OCI-LY1 (cell line): Measurements from ENCODE around the gene CLOCK.

Experiments
- H2AFZ ChIP-seq: fragments of 200-600 bp; sonication (generic), shearing (Covaris generic); 2 replicates; pipeline ENCODE4 v1.6.0; 2014; ENCODE audit warnings: antibody characterized with exemption, mild to moderate bottlenecking, low read length
- H3F3A ChIP-seq: fragments of 200-600 bp; sonication (generic), shearing (Covaris generic); 2 replicates; pipeline ENCODE4 v1.6.0; 2014; ENCODE audit warnings: mild to moderate bottlenecking, antibody characterized with exemption, low read length, moderate library complexity; ENCODE audit not compliant: insufficient read depth
- H3K27ac ChIP-seq: fragments of 200-600 bp; sonication (generic); 2 replicates; pipeline ENCODE4 v1.5.1; 2014; ENCODE audit warnings: low read length, mixed run types, mild to moderate bottlenecking, low read depth; ENCODE audit not compliant: poor library complexity, severe bottlenecking
- H3K27me3 ChIP-seq: fragments of 200-600 bp; sonication (generic); 2 replicates; pipeline ENCODE4 v1.6.0; 2014; ENCODE audit warnings: antibody characterized with exemption, mild to moderate bottlenecking, low read length, moderate library complexity; ENCODE audit not compliant: insufficient read depth
- H3K36me3 ChIP-seq: fragments of 200-600 bp; sonication (generic); 2 replicates; pipeline ENCODE4 v1.6.1; 2014; ENCODE audit warnings: mild to moderate bottlenecking, antibody characterized with exemption, low read length, moderate library complexity, mixed read lengths; ENCODE audit not compliant: insufficient read depth
- H3K4me1 ChIP-seq: fragments of 200-600 bp; sonication (generic); 2 replicates; pipeline ENCODE4 v1.5.1; 2014; ENCODE audit warnings: mild to moderate bottlenecking, low read length, moderate library complexity; ENCODE audit not compliant: insufficient read depth, severe bottlenecking
- H3K4me2 ChIP-seq: fragments of 200-600 bp; sonication (generic), shearing (Covaris generic); 2 replicates; pipeline ENCODE4 v1.6.1; 2014; ENCODE audit warnings: low read length
- H3K4me3 ChIP-seq: fragments of 200-600 bp; sonication (generic); 2 replicates; pipeline ENCODE4 v1.5.1; 2014; ENCODE audit warnings: low read length, low read depth, mild to moderate bottlenecking, mixed read lengths; ENCODE audit not compliant: poor library complexity, severe bottlenecking
- H3K79me2 ChIP-seq: fragments of 200-600 bp; shearing (Covaris generic); 2 replicates; pipeline ENCODE4 v1.6.1; 2016; ENCODE audit warnings: mixed run types, low read length, mixed read lengths; ENCODE audit not compliant: insufficient read depth
- H3K9ac ChIP-seq: fragments of 200-600 bp; sonication (generic), shearing (Covaris generic); 2 replicates; pipeline ENCODE4 v1.6.1; 2014; ENCODE audit warnings: mild to moderate bottlenecking, low read length, mixed read lengths
- H3K9me2 ChIP-seq: fragments of 200-600 bp; sonication (generic), shearing (Covaris generic); 2 replicates; pipeline ENCODE4 v1.6.1; 2014; ENCODE audit warnings: low read depth, mild to moderate bottlenecking, low read length, mixed read lengths
- H3K9me3 ChIP-seq: fragments of 200-600 bp; shearing (Covaris generic); 2 replicates; pipeline ENCODE4 v1.6.1; 2014; ENCODE audit warnings: low read length, mixed read lengths
- H4K20me1 ChIP-seq: fragments of 200-600 bp; sonication (generic), shearing (Covaris generic); 2 replicates; pipeline ENCODE4 v1.6.0; 2016; ENCODE audit warnings: mild to moderate bottlenecking, low read length; ENCODE audit not compliant: insufficient read depth
- EZH2 ChIP-seq: fragments of 200-600 bp; sonication (generic), shearing (Covaris generic); IDR thresholded peaks from 2 replicates; pipeline ENCODE4 v1.8.0; 2017; ENCODE audit warnings: borderline replicate concordance, mixed run types, mild to moderate bottlenecking, antibody characterized with exemption, low read length, moderate library complexity, mixed read lengths
- TF ChIP-seq, protein P1 (sequence below): fragments of 200-600 bp; sonication (generic), shearing (Covaris generic); IDR thresholded peaks from 2 replicates; pipeline ENCODE4 v1.5.1; 2017; ENCODE audit warnings: mild to moderate bottlenecking, antibody characterized with exemption, low read length, moderate library complexity, mixed read lengths

Gene CLOCK

GRCh38 chr4:55571806-55572205 lies 25.1 kb upstream of the CLOCK start:
- H3F3A ChIP-seq, result no peaks in the 10 kb centered on the region
- H4K20me1 ChIP-seq, result no peaks in the 10 kb centered on the region
- H3K4me1 ChIP-seq, result no peaks in the 10 kb centered on the region
- H3K9me2 ChIP-seq, result no peaks in the 10 kb centered on the region
- H3K9me3 ChIP-seq, result no peaks in the 10 kb centered on the region
- no peak overlapping the region for H2AFZ ChIP-seq
- TF ChIP-seq, protein P1, sequence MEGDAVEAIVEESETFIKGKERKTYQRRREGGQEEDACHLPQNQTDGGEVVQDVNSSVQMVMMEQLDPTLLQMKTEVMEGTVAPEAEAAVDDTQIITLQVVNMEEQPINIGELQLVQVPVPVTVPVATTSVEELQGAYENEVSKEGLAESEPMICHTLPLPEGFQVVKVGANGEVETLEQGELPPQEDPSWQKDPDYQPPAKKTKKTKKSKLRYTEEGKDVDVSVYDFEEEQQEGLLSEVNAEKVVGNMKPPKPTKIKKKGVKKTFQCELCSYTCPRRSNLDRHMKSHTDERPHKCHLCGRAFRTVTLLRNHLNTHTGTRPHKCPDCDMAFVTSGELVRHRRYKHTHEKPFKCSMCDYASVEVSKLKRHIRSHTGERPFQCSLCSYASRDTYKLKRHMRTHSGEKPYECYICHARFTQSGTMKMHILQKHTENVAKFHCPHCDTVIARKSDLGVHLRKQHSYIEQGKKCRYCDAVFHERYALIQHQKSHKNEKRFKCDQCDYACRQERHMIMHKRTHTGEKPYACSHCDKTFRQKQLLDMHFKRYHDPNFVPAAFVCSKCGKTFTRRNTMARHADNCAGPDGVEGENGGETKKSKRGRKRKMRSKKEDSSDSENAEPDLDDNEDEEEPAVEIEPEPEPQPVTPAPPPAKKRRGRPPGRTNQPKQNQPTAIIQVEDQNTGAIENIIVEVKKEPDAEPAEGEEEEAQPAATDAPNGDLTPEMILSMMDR, result no peak
- no peak for TF ChIP-seq EZH2
- no peaks in the 10 kb centered on the region for H3K36me3 ChIP-seq
- H3K27me3 ChIP-seq, result no peaks in the 10 kb centered on the region
- no peak overlapping the region for H3K4me3 ChIP-seq
- no peaks in the 10 kb centered on the region for H3K79me2 ChIP-seq
- H3K4me2 ChIP-seq, result no peak overlapping the region
- H3K27ac ChIP-seq, result no peak overlapping the region
- no peak overlapping the region for H3K9ac ChIP-seq

GRCh38 chr4:55568905-55569504 lies 22.3 kb upstream of the CLOCK start:
- TF ChIP-seq, protein P1, result no peak
- no peak for TF ChIP-seq EZH2
- no peaks in the 10 kb centered on the region for H3F3A ChIP-seq
- no peaks in the 10 kb centered on the region for H4K20me1 ChIP-seq
- H2AFZ ChIP-seq, result no peak overlapping the region
- no peaks in the 10 kb centered on the region for H3K27me3 ChIP-seq
- no peaks in the 10 kb centered on the region for H3K9me3 ChIP-seq
- H3K4me1 ChIP-seq, result no peaks in the 10 kb centered on the region
- no peak overlapping the region for H3K4me2 ChIP-seq
- no peak overlapping the region for H3K9ac ChIP-seq
- no peaks in the 10 kb centered on the region for H3K36me3 ChIP-seq
- no peak overlapping the region for H3K4me3 ChIP-seq
- H3K27ac ChIP-seq, result no peak overlapping the region
- H3K9me2 ChIP-seq, result no peaks in the 10 kb centered on the region
- H3K79me2 ChIP-seq, result no peaks in the 10 kb centered on the region

DNA sequence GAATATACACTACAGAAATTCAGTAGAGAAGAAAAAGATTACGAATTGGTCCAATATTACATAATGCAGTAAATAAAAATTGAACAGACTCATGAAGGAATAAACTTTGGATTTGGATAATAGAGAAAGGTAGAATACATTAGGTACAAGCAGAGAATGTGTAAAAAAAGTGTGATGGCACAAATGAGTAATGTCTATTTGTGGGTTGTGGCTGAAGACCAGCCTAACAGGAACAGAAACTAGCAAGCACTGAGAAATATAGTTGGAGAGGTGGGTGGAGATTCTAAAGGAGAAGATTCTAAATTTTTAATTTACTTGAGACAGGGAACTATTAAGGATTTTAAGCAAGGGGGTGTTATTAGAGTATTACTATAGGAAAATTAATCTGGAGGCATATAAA lies 15.2 kb upstream of the CLOCK start:
- no peak overlapping the region for H3K4me3 ChIP-seq
- H3K27me3 ChIP-seq, result no peaks in the 10 kb centered on the region
- no peak overlapping the region for H3K27ac ChIP-seq
- H3K36me3 ChIP-seq, result no peaks in the 10 kb centered on the region
- no peak overlapping the region for H3K9ac ChIP-seq
- no peaks in the 10 kb centered on the region for H3K79me2 ChIP-seq
- no peaks in the 10 kb centered on the region for H3F3A ChIP-seq
- H3K4me2 ChIP-seq, result no peak overlapping the region
- no peaks in the 10 kb centered on the region for H3K4me1 ChIP-seq
- H3K9me3 ChIP-seq, result no peaks in the 10 kb centered on the region
- H2AFZ ChIP-seq, result no peak overlapping the region
- no peaks in the 10 kb centered on the region for H4K20me1 ChIP-seq
- no peaks in the 10 kb centered on the region for H3K9me2 ChIP-seq
- no peak for TF ChIP-seq EZH2
- TF ChIP-seq, protein P1, result no peak
